Panc1 (cell line): ENCODE measurements around the gene GPM6B.

Experiments
- CTCF ChIP-seq: fragments of 450-650 bp; IDR thresholded peaks from 2 replicates; pipeline ENCODE4 v1.5.1; 2017; ENCODE audit warnings: mild to moderate bottlenecking
- POLR2AphosphoS5 ChIP-seq: IDR thresholded peaks from 2 replicates; pipeline ENCODE4 v1.6.1; 2012; ENCODE audit warnings: mild to moderate bottlenecking, low read depth, low read length, moderate library complexity
- SIN3A ChIP-seq: IDR thresholded peaks from 2 replicates; pipeline ENCODE4 v1.6.1; 2012; ENCODE audit warnings: low read depth, mild to moderate bottlenecking, low read length, moderate library complexity, borderline replicate concordance; ENCODE audit not compliant: insufficient read depth

- TF ChIP-seq CTCF (no peak), POLR2AphosphoS5 (no peak), SIN3A (no peak)
Measured at GRCh38 chrX:13816176-13816575, 717 bp downstream of the GPM6B start.
